ENCODE results near the gene BCR. TPM values are rescaled to one million over a fixed set of nuclear protein-coding genes. Genes with fewer than 3 reads are reported as not detected.
A peak's percentile ranks its signal among the peaks of the same experiment; 100 is the strongest.

BCR gene
- total and polyA plus RNA-seq, 2 of the 8 experiments (the other 6 are each of a cell fraction or from before 2014, with no cell fraction given) = 66.7 to 130 TPM

DNA sequence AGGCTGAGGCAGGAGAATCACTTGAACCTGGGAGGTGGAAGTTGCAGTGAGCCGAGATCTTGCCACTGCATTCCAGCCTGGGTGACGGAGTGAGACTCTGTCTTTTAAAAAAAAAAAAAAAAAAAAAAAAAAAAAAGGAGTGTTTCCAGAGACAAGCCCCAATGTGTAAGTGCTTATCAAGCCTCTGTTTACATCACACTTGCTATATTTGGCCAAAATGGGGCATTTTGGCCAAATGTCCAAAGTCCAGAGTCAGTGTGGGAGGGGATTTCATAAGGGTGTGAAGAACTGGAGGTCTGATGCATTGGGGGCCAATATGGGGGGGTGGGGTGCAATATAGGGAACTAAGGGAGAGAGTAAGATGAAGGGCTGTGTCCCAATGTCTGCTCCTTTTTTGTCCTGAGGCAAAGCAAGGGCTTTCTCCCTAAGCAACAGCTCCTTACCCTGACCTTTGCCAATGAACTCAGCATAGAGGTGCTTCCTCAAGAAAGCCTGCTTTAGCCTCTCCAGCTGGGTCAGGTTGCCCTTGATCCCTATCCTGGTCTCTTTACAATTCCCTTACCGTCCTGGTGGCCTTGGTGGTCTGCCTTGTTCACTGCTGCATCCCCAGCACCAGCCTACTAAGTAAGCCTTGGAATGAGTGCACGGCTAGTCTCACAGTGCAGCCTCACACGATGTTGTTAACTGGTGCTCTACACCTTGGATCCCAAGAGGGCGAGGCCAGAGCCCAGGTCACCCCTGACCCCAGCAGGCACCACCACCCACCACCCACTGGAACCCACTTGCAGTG is 14.1 kb upstream of the BCR start:
- Histone ChIP-seq H4K5ac (ENCODE audit: insufficient read length, low read depth, low read length) (no peak overlapping the region), H3K23ac (ENCODE audit: insufficient read length) (no peak overlapping the region), H3K79me1 (ENCODE audit: low read depth, low read length) (no peaks in the 10 kb centered on the region), H2BK120ac (replicated peaks; ENCODE audit: low read depth, low read length) (no peak overlapping the region), H2AFZ (ENCODE audit: low read length) (no peak overlapping the region), H3K27me3 (replicated peaks in 1 of 4; ENCODE audit: control insufficient read depth in 3 of 4, extremely low read depth in 1 of 4, insufficient read depth in 3 of 4, low read length in 3 of 4) (no peaks in the 10 kb centered on the region), H3K9ac (replicated peaks in 1 of 4; ENCODE audit: extremely low read depth in 1 of 4, low read depth in 3 of 4, low read length in 3 of 4) (no peak overlapping the region; a peak in 1 of 7 replicates), H3K4me2 (ENCODE audit: insufficient read depth in 1 of 2, low read depth in 2 of 2, low read length in 2 of 2) (no peak overlapping the region), H3K36me3 (ENCODE audit: control insufficient read depth in 2 of 4, insufficient read depth in 4 of 4, low read length in 3 of 4) (no peaks in the 10 kb centered on the region), H3K4ac (replicated peaks; ENCODE audit: insufficient read length, low read depth, low read length) (no peak overlapping the region), H2BK5ac (ENCODE audit: low read depth, low read length) (no peak overlapping the region), H3K4me1 (replicated peaks in 1 of 4; ENCODE audit: control insufficient read depth in 3 of 4, insufficient read depth in 4 of 4, low read length in 3 of 4) (peaks cover 0 to 8% (median 7%) of the 10 kb centered on the region in 4 experiments; a peak in 5 of 7 replicates), H3K23me2 (ENCODE audit: low read depth, low read length) (0 out of 2 replicates have a peak, but pooled peaks cover 2% of the 10 kb centered on the region), H3K9me3 (ENCODE audit: insufficient read depth in 2 of 2, low read depth in 1 of 2, low read length in 1 of 2) (no peaks in the 10 kb centered on the region), H4K20me1 (replicated peaks in 1 of 2; ENCODE audit: control insufficient read depth in 1 of 2, insufficient read depth in 2 of 2, low read length in 2 of 2) (peaks cover 0 to 1% of the 10 kb centered on the region in 2 experiments), H2BK15ac (ENCODE audit: low read length) (no peak overlapping the region), H3K27ac (ENCODE audit: low read depth, low read length) (no peak overlapping the region), H3K14ac (ENCODE audit: insufficient read length) (no peak overlapping the region), H2BK20ac (ENCODE audit: low read length) (0 out of 2 replicates have a peak overlapping the region, but pooled peaks have one; percentile 48), H2AK5ac (ENCODE audit: low read depth, low read length) (no peak overlapping the region), H3K18ac (ENCODE audit: extremely low read depth, low read length) (no peak overlapping the region), H3K79me2 (ENCODE audit: control insufficient read depth in 1 of 2, insufficient read depth in 2 of 2, low read length in 2 of 2) (no peaks in the 10 kb centered on the region), H4K8ac (ENCODE audit: extremely low read depth, insufficient read depth, low read length) (no peak overlapping the region), H4K91ac (replicated peaks; ENCODE audit: insufficient read length, low read length) (no peak overlapping the region), H3K56ac (replicated peaks; ENCODE audit: insufficient read length, low read depth, low read length) (no peak overlapping the region), H3K4me3 (ENCODE audit: extremely low read depth in 1 of 4, insufficient read depth in 2 of 4, low read depth in 3 of 4, low read length in 4 of 4) (no peak overlapping the region), H2BK12ac (ENCODE audit: low read depth, low read length) (peak overlapping the region; percentile 27; the same call in 1 of the 2 replicates)
- 90% methylated on average over 4 of the region's 6 CpGs; no CpG with 5 or more reads in 1 of the 2 experiments for WGBS, 2 experiments (ENCODE audit: extremely low coverage in 1 of 2, insufficient coverage in 1 of 2, insufficient read length in 1 of 2, insufficient replicate concordance in 2 of 2, low coverage in 1 of 2, low lambda C conversion rate in 2 of 2, missing lambda C conversion rate in 1 of 2)
- DNase-seq (ENCODE audit: low read depth in 1 of 2, low spot score in 2 of 2) (no peak), FAIRE-seq (no peak)
- CTCF ChIA-PET (ENCODE audit: partially characterized antibody) = interaction anchor here (0.9 to 4.6 kb wide), 5 partner anchors 10 to 116 kb away, joined by 3 to 21 read pairs (median 4); no protein-coding TSS in a partner anchor
- POLR2A ChIA-PET (ENCODE audit: partially characterized antibody) = interaction anchor here (0.6 kb wide), 1 partner anchor 78 kb away, joined by 3 read pairs; no protein-coding TSS in a partner anchor
- TF ChIP-seq RBBP5 (IDR thresholded peaks at IDR 0.05; ENCODE audit: borderline replicate concordance, low read depth, low read length) (no peak), GABPA (IDR thresholded peaks at IDR 0.05; ENCODE audit: borderline replicate concordance, insufficient read depth, low read length) (no peak), NRF1 (IDR thresholded peaks at IDR 0.05; ENCODE audit: low read depth, low read length) (no peak), SIRT6 (IDR thresholded peaks at IDR 0.05; ENCODE audit: low read length) (no peak), FOSL1 (IDR thresholded peaks at IDR 0.05; ENCODE audit: insufficient read depth, low read depth, low read length) (no peak), KDM5A (IDR thresholded peaks at IDR 0.05; ENCODE audit: low read length) (no peak), TEAD4 (IDR thresholded peaks at IDR 0.05; ENCODE audit: low read depth, low read length) (no peak), POLR2A (IDR thresholded peaks at IDR 0.05; ENCODE audit: control extremely low read depth in 1 of 2, low read depth in 2 of 2, low read length in 2 of 2) (no peak), TCF12 (IDR thresholded peaks at IDR 0.05; ENCODE audit: low read depth, low read length) (no peak), SP2 (IDR thresholded peaks at IDR 0.05; ENCODE audit: low read length) (no peak), POU5F1 (IDR thresholded peaks at IDR 0.05; ENCODE audit: low read depth, low read length) (no peak), NANOG (IDR thresholded peaks at IDR 0.05; ENCODE audit: insufficient read depth, low read depth, low read length, poor library complexity, severe bottlenecking) (no peak), KDM4A (IDR thresholded peaks at IDR 0.05; ENCODE audit: low read depth, low read length, severe bottlenecking) (no peak)

Measured in H1 (cell line).